Loucy (cell line): Measurements from ENCODE around the gene CACNA2D4.

Experiments
- H2AFZ ChIP-seq: fragments of 200-600 bp; sonication (generic); 2 replicates; pipeline ENCODE4 v1.6.0; 2016; ENCODE audit warnings: antibody characterized with exemption, mild to moderate bottlenecking, low read length, moderate library complexity
- H3F3A ChIP-seq: fragments of 200-600 bp; 2 replicates; pipeline ENCODE4 v1.6.0; 2016; ENCODE audit warnings: antibody characterized with exemption, low read depth, mild to moderate bottlenecking
- H3K27me3 ChIP-seq: fragments of 200-600 bp; sonication (generic); 2 replicates; pipeline ENCODE4 v1.6.1; 2014; ENCODE audit warnings: low read length, mild to moderate bottlenecking; ENCODE audit not compliant: insufficient read depth, poor library complexity, severe bottlenecking
- H3K36me3 ChIP-seq: fragments of 200-600 bp; sonication (generic); 2 replicates; pipeline ENCODE4 v1.6.1; 2016; ENCODE audit warnings: low read length; ENCODE audit not compliant: insufficient read depth
- H3K4me1 ChIP-seq: fragments of 200-600 bp; sonication (generic); 2 replicates; pipeline ENCODE4 v1.5.1; 2014; ENCODE audit warnings: low read length, mild to moderate bottlenecking; ENCODE audit not compliant: insufficient read depth, poor library complexity, severe bottlenecking
- H3K4me2 ChIP-seq: fragments of 200-600 bp; sonication (generic); 2 replicates; pipeline ENCODE4 v1.6.0; 2014; ENCODE audit warnings: antibody characterized with exemption, low read length, low read depth, mild to moderate bottlenecking; ENCODE audit not compliant: poor library complexity, severe bottlenecking
- H3K4me3 ChIP-seq: fragments of 200-600 bp; sonication (generic); 2 replicates; pipeline ENCODE4 v1.5.1; 2014; ENCODE audit warnings: low read length, mild to moderate bottlenecking, mixed read lengths; ENCODE audit not compliant: poor library complexity, severe bottlenecking
- H3K79me2 ChIP-seq: fragments of 200-600 bp; sonication (generic); 2 replicates; pipeline ENCODE4 v1.6.1; 2014; ENCODE audit warnings: low read length; ENCODE audit not compliant: insufficient read depth
- H3K9ac ChIP-seq: fragments of 200-600 bp; sonication (generic); 2 replicates; pipeline ENCODE4 v1.6.0; 2014; ENCODE audit warnings: mild to moderate bottlenecking, low read depth, low read length, moderate library complexity; ENCODE audit not compliant: poor library complexity, severe bottlenecking
- H3K9me2 ChIP-seq: fragments of 200-600 bp; sonication (generic); replicated peaks from 2 replicates; pipeline ENCODE4 v1.6.1; 2016; ENCODE audit warnings: low read depth, low read length, mixed read lengths
- H3K9me3 ChIP-seq: fragments of 200-600 bp; sonication (generic); 2 replicates; pipeline ENCODE4 v1.6.1; 2014; ENCODE audit warnings: mild to moderate bottlenecking, antibody characterized with exemption, low read length, low read depth; ENCODE audit not compliant: insufficient read depth
- H4K20me1 ChIP-seq: fragments of 200-600 bp; sonication (generic); 2 replicates; pipeline ENCODE4 v1.6.0; 2014; ENCODE audit warnings: antibody characterized with exemption, low read length, mild to moderate bottlenecking; ENCODE audit not compliant: insufficient read depth, poor library complexity, severe bottlenecking
- EZH2phosphoT487 ChIP-seq: fragments of 200-600 bp; IDR thresholded peaks from 2 replicates; pipeline ENCODE4 v1.6.1; 2018; ENCODE audit warnings: antibody characterized with exemption, mild to moderate bottlenecking, moderate library complexity, borderline replicate concordance
- TF ChIP-seq, protein P1 (sequence below): fragments of 200-600 bp; sonication (generic); conservative IDR thresholded peaks from 2 replicates; pipeline ENCODE4 v1.5.1; 2014; ENCODE audit warnings: mild to moderate bottlenecking, antibody characterized with exemption, low read length

The CACNA2D4 gene

GRCh38 chr12:1919763-1920162 lies 1.3 kb upstream of the CACNA2D4 start:
- H3K9me3 ChIP-seq: no peaks in the 10 kb centered on the region
- no peaks in the 10 kb centered on the region for H3K9me2 ChIP-seq
- no peaks in the 10 kb centered on the region for H3K27me3 ChIP-seq
- H3K4me1 ChIP-seq: peaks cover 68% of the 10 kb centered on the region
- H3F3A ChIP-seq: no peaks in the 10 kb centered on the region
- no peak overlapping the region for H3K9ac ChIP-seq
- H4K20me1 ChIP-seq: no peaks in the 10 kb centered on the region
- no peak overlapping the region for H2AFZ ChIP-seq
- H3K4me3 ChIP-seq: no peak overlapping the region
- TF ChIP-seq, protein P1, sequence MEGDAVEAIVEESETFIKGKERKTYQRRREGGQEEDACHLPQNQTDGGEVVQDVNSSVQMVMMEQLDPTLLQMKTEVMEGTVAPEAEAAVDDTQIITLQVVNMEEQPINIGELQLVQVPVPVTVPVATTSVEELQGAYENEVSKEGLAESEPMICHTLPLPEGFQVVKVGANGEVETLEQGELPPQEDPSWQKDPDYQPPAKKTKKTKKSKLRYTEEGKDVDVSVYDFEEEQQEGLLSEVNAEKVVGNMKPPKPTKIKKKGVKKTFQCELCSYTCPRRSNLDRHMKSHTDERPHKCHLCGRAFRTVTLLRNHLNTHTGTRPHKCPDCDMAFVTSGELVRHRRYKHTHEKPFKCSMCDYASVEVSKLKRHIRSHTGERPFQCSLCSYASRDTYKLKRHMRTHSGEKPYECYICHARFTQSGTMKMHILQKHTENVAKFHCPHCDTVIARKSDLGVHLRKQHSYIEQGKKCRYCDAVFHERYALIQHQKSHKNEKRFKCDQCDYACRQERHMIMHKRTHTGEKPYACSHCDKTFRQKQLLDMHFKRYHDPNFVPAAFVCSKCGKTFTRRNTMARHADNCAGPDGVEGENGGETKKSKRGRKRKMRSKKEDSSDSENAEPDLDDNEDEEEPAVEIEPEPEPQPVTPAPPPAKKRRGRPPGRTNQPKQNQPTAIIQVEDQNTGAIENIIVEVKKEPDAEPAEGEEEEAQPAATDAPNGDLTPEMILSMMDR: no peak
- TF ChIP-seq EZH2phosphoT487: no peak
- H3K36me3 ChIP-seq: no peaks in the 10 kb centered on the region
- H3K4me2 ChIP-seq: no peak overlapping the region
- no peaks in the 10 kb centered on the region for H3K79me2 ChIP-seq

- Histone ChIP-seq H3K36me3 (no peaks in the 10 kb centered on the region), H3K9me3 (no peaks in the 10 kb centered on the region), H3K4me2 (no peak overlapping the region), H2AFZ (no peak overlapping the region), H3K9ac (no peak overlapping the region), H3K79me2 (no peaks in the 10 kb centered on the region), H3K4me1 (peaks cover 68% of the 10 kb centered on the region), H4K20me1 (no peaks in the 10 kb centered on the region), H3K9me2 (no peaks in the 10 kb centered on the region), H3K27me3 (no peaks in the 10 kb centered on the region), H3F3A (no peaks in the 10 kb centered on the region), H3K4me3 (no peak overlapping the region)
- TF ChIP-seq, protein P1: no peak
Observed at GRCh38 chr12:1919284-1919683, 832 bp upstream of the CACNA2D4 start.

GRCh38 chr12:1918884-1919236 lies 408 bp upstream of the CACNA2D4 start:
- peaks cover 70% of the 10 kb centered on the region for H3K4me1 ChIP-seq
- TF ChIP-seq, protein P1: no peak
- no peak for TF ChIP-seq EZH2phosphoT487
- H3K4me3 ChIP-seq: no peak overlapping the region
- no peaks in the 10 kb centered on the region for H4K20me1 ChIP-seq
- no peaks in the 10 kb centered on the region for H3K36me3 ChIP-seq
- no peak overlapping the region for H3K4me2 ChIP-seq
- H3F3A ChIP-seq: no peaks in the 10 kb centered on the region
- H3K9ac ChIP-seq: peak overlapping the region; percentile 30
- no peaks in the 10 kb centered on the region for H3K9me3 ChIP-seq
- H2AFZ ChIP-seq: no peak overlapping the region
- no peaks in the 10 kb centered on the region for H3K27me3 ChIP-seq
- no peaks in the 10 kb centered on the region for H3K79me2 ChIP-seq
- no peaks in the 10 kb centered on the region for H3K9me2 ChIP-seq
